Measurements from ENCODE around the gene CYSLTR2. TPM values are rescaled to one million over a fixed set of nuclear protein-coding genes. Genes with fewer than 3 reads are reported as not detected.

CYSLTR2 gene
- polyA plus RNA-seq, 1 donor from 2014 or later: 0.19 TPM

- H3K9ac ChIP-seq (ENCODE audit: low read length): no peak overlapping the region
- H3F3A ChIP-seq (ENCODE audit: insufficient read depth, low read length, poor library complexity, severe bottlenecking): no peaks in the 10 kb centered on the region
- H3K36me3 ChIP-seq (ENCODE audit: insufficient read depth, low read length): no peaks in the 10 kb centered on the region
- no peaks in the 10 kb centered on the region for H3K27me3 ChIP-seq (ENCODE audit: insufficient read depth, low read depth, low read length)
- TF ChIP-seq EZH2 (IDR thresholded peaks at IDR 0.05; ENCODE audit: borderline replicate concordance, insufficient read depth, low read length, poor library complexity, severe bottlenecking) (no peak), SMC3 (conservative IDR thresholded peaks at IDR 0.05; ENCODE audit: poor library complexity) (no peak), CTCF (IDR thresholded peaks at IDR 0.05; ENCODE audit: poor library complexity, severe bottlenecking) (no peak), REST (IDR thresholded peaks at IDR 0.05; ENCODE audit: borderline replicate concordance) (no peak), MXI1 (conservative IDR thresholded peaks at IDR 0.05; ENCODE audit: poor library complexity, severe bottlenecking) (no peak), RAD21 (conservative IDR thresholded peaks at IDR 0.05) (no peak), TAF1 (IDR thresholded peaks at IDR 0.05; ENCODE audit: low read depth) (no peak), POLR2AphosphoS5 (IDR thresholded peaks at IDR 0.05) (no peak), EP300 (conservative IDR thresholded peaks at IDR 0.05; ENCODE audit: poor library complexity, severe bottlenecking) (no peak)
- no peak overlapping the region for H2AFZ ChIP-seq (ENCODE audit: low read depth, low read length)
- no peaks in the 10 kb centered on the region for H3K79me2 ChIP-seq (replicated peaks; ENCODE audit: insufficient read depth, low read length)
- no peaks in the 10 kb centered on the region for H4K20me1 ChIP-seq (ENCODE audit: insufficient read depth)
- H3K4me3 ChIP-seq (ENCODE audit: low read length): no peak overlapping the region
- H3K27ac ChIP-seq (ENCODE audit: low read length): no peak overlapping the region
- no peaks in the 10 kb centered on the region for H3K9me2 ChIP-seq (ENCODE audit: insufficient read depth, low read length)
- H3K9me3 ChIP-seq (ENCODE audit: low read length): no peaks in the 10 kb centered on the region
- H3K4me2 ChIP-seq (ENCODE audit: low read length): no peak overlapping the region
Measured at GRCh38 chr13:48640767-48641166, 13.0 kb upstream of the CYSLTR2 start.

GRCh38 chr13:48641404-48641803 lies 12.3 kb upstream of the CYSLTR2 start:
- Histone ChIP-seq H3K9ac (ENCODE audit: low read length) (no peak overlapping the region), H3K9me3 (ENCODE audit: low read length) (no peaks in the 10 kb centered on the region), H3K9me2 (ENCODE audit: insufficient read depth, low read length) (no peaks in the 10 kb centered on the region), H3F3A (ENCODE audit: insufficient read depth, low read length, poor library complexity, severe bottlenecking) (no peaks in the 10 kb centered on the region), H3K27me3 (ENCODE audit: insufficient read depth, low read depth, low read length) (no peaks in the 10 kb centered on the region), H4K20me1 (ENCODE audit: insufficient read depth) (no peaks in the 10 kb centered on the region), H3K27ac (ENCODE audit: low read length) (no peak overlapping the region), H3K4me3 (ENCODE audit: low read length) (no peak overlapping the region), H3K79me2 (replicated peaks; ENCODE audit: insufficient read depth, low read length) (no peaks in the 10 kb centered on the region), H2AFZ (ENCODE audit: low read depth, low read length) (no peak overlapping the region), H3K36me3 (ENCODE audit: insufficient read depth, low read length) (no peaks in the 10 kb centered on the region), H3K4me2 (ENCODE audit: low read length) (no peak overlapping the region)
- TF ChIP-seq MXI1 (conservative IDR thresholded peaks at IDR 0.05; ENCODE audit: poor library complexity, severe bottlenecking): no peak
- TF ChIP-seq REST (IDR thresholded peaks at IDR 0.05; ENCODE audit: borderline replicate concordance): no peak
- TF ChIP-seq RAD21 (conservative IDR thresholded peaks at IDR 0.05): no peak
- no peak for TF ChIP-seq EP300 (conservative IDR thresholded peaks at IDR 0.05; ENCODE audit: poor library complexity, severe bottlenecking)
- TF ChIP-seq POLR2AphosphoS5 (IDR thresholded peaks at IDR 0.05): no peak
- TF ChIP-seq TAF1 (IDR thresholded peaks at IDR 0.05; ENCODE audit: low read depth): no peak
- no peak for TF ChIP-seq EZH2 (IDR thresholded peaks at IDR 0.05; ENCODE audit: borderline replicate concordance, insufficient read depth, low read length, poor library complexity, severe bottlenecking)
- TF ChIP-seq SMC3 (conservative IDR thresholded peaks at IDR 0.05; ENCODE audit: poor library complexity): no peak

Data from neural cell (in vitro differentiated cells).